A673 (cell line): Measurements from ENCODE around the gene MCAM. TPM values are rescaled to one million over a fixed set of nuclear protein-coding genes. Genes with fewer than 3 reads are reported as not detected.

ENCODE experiments used
- BruUV-seq: library from RNA; stranded (reverse); fragments of 400-500 nt; replicated peaks from 2 replicates; lab custom pipeline; 2021; lab: Mats Ljungman, UMichigan
- CTCF ChIA-PET: fragments of 300-600 bp; sonication (Branson Sonifier 250); formaldehyde crosslinking; loops from one replicate; lab custom pipeline; 2022; ENCODE audit warnings: antibody characterized with exemption; lab: Charles Lee
- POLR2A ChIA-PET: fragments of 300-600 bp; sonication (Branson Sonifier 250); formaldehyde crosslinking; loops from one replicate; lab custom pipeline; 2022; ENCODE audit warnings: antibody characterized with exemption; ENCODE audit not compliant: low non-redundant PET; lab: Charles Lee
- DNase-seq: peaks from one replicate; pipeline ENCODE4 v3.0.0-alpha.2; 2015; ENCODE audit warnings: low spot score
- H3K27ac ChIP-seq: fragments of 200-600 bp; sonication (generic); 2 replicates; pipeline ENCODE4 v1.5.1; 2016; ENCODE audit warnings: mixed run types, low read depth, mild to moderate bottlenecking, mixed read lengths, antibody characterized with exemption, low read length; ENCODE audit not compliant: poor library complexity, severe bottlenecking
- H3K27me3 ChIP-seq: fragments of 200-600 bp; sonication (generic); replicated peaks from 2 replicates; pipeline ENCODE4 v1.6.1; 2017; ENCODE audit warnings: mixed run types, low read depth, mild to moderate bottlenecking, mixed read lengths, antibody characterized with exemption, low read length; ENCODE audit not compliant: insufficient read depth, poor library complexity
- H3K36me3 ChIP-seq: fragments of 200-600 bp; sonication (generic); 2 replicates; pipeline ENCODE4 v1.6.1; 2016; ENCODE audit warnings: mixed run types, mild to moderate bottlenecking, mixed read lengths, antibody characterized with exemption, low read length; ENCODE audit not compliant: insufficient read depth, poor library complexity, severe bottlenecking
- H3K4me1 ChIP-seq: fragments of 200-600 bp; sonication (generic); 2 replicates; pipeline ENCODE4 v1.6.1; 2017; ENCODE audit warnings: mixed run types, mild to moderate bottlenecking, mixed read lengths, antibody characterized with exemption, low read length; ENCODE audit not compliant: insufficient read depth, poor library complexity, severe bottlenecking
- H3K4me3 ChIP-seq: fragments of 200-600 bp; sonication (generic); 2 replicates; pipeline ENCODE4 v1.5.1; 2016; ENCODE audit warnings: low read depth, mixed run types, mild to moderate bottlenecking, mixed read lengths, low read length; ENCODE audit not compliant: poor library complexity, severe bottlenecking
- H3K9me3 ChIP-seq: fragments of 200-600 bp; sonication (generic); 2 replicates; pipeline ENCODE4 v1.6.1; 2016; ENCODE audit warnings: mixed run types, low read depth, mild to moderate bottlenecking, mixed read lengths, antibody characterized with exemption, low read length; ENCODE audit not compliant: poor library complexity, severe bottlenecking
- EZH2 ChIP-seq: fragments of 200-600 bp; sonication (generic); IDR thresholded peaks from 2 replicates; pipeline ENCODE4 v1.6.1; 2017; ENCODE audit warnings: borderline replicate concordance, low read depth, mild to moderate bottlenecking, mixed read lengths, antibody characterized with exemption, low read length; ENCODE audit not compliant: poor library complexity, severe bottlenecking
- intact Hi-C: fragments of 100-400 bp; cut with micrococcal nuclease; formaldehyde crosslinking; loops from one replicate; pipeline ENCODE4 v1.10.0; 2022; ENCODE audit not compliant: unreplicated experiment
- total RNA-seq: library from RNA; stranded (reverse); gene quantifications from 2 replicates; pipeline ENCODE4 v1.2.3, GENCODE V29; 2021
- TF ChIP-seq, protein P1 (sequence below): fragments of 300-800, 200-600 bp; sonication (generic); conservative IDR thresholded peaks from 2 replicates; pipeline ENCODE4 v1.5.1; 2017; ENCODE audit warnings: low read depth, mild to moderate bottlenecking, antibody characterized with exemption, low read length, moderate library complexity, mixed read lengths

The MCAM gene
- total RNA-seq, 1 experiment from 2014 or later, result 14.4 TPM

DNA sequence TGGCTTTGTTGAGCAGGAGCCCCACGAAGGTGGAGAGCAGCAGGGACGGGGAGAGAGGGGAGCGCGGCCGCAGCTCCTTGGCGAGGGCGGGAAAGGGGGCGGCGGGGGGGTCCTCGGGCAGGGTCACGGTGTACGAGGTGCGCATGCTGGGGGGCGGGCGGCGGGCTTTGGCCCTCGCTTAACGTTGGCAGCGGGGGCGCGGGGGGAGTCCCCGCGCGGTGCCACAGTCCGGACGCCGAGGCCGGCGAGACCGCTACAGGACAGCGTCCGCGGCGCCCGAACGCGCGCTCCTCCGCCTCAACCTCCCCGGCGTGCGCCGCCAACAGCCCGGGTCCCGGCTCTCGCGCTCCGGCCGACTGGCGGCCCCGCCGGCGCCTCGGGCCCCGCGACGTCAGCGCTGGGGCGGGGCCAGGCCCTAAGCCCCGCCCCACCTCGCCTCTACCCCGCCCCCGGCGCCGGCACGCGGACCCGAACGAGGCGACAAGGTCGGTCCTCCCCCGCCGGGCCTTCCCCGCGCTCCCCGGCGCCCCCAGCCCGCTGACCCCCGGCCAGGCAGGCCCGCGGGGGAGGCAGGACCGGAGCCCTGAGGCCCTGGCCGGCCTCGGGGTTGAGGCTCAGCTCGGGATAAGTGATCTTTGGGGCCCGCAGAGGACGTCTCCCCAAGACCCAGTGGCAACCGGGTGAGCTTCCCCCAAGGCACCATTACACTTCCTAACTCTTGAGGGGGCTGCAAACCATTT is 47.1 kb upstream of the MCAM start:
- Histone ChIP-seq H3K27me3 (no peaks in the 10 kb centered on the region), H3K4me3 (peak overlapping the region; percentile 44), H3K36me3 (no peaks in the 10 kb centered on the region), H3K4me1 (peaks cover 38% of the 10 kb centered on the region), H3K27ac (peak overlapping the region; percentile 35), H3K9me3 (no peaks in the 10 kb centered on the region)
- BruUV-seq, result no TSS peak
- peak; percentile 68 for DNase-seq
- ChIA-PET POLR2A (interaction anchor here (0.6 kb wide), 1 partner anchor 30 kb away, joined by 3 read pairs; the partner anchor contains the start of gene RNF26), CTCF (interaction anchor here (0.6 kb wide), 3 partner anchors 8 to 137 kb away, joined by 3 to 8 read pairs (median 4); no protein-coding TSS in a partner anchor)
- intact Hi-C loops, result no loop called here
- TF ChIP-seq EZH2, result no peak
- TF ChIP-seq, protein P1, sequence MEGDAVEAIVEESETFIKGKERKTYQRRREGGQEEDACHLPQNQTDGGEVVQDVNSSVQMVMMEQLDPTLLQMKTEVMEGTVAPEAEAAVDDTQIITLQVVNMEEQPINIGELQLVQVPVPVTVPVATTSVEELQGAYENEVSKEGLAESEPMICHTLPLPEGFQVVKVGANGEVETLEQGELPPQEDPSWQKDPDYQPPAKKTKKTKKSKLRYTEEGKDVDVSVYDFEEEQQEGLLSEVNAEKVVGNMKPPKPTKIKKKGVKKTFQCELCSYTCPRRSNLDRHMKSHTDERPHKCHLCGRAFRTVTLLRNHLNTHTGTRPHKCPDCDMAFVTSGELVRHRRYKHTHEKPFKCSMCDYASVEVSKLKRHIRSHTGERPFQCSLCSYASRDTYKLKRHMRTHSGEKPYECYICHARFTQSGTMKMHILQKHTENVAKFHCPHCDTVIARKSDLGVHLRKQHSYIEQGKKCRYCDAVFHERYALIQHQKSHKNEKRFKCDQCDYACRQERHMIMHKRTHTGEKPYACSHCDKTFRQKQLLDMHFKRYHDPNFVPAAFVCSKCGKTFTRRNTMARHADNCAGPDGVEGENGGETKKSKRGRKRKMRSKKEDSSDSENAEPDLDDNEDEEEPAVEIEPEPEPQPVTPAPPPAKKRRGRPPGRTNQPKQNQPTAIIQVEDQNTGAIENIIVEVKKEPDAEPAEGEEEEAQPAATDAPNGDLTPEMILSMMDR, result no peak

GRCh38 chr11:119363081-119363850 is 46.3 kb upstream of the MCAM start:
- BruUV-seq, result no TSS peak
- Histone ChIP-seq H3K4me3 (peak overlapping the region; percentile 44), H3K36me3 (peaks cover 4% of the 10 kb centered on the region), H3K27ac (peak overlapping the region; percentile 35), H3K9me3 (no peaks in the 10 kb centered on the region), H3K4me1 (peaks cover 31% of the 10 kb centered on the region), H3K27me3 (no peaks in the 10 kb centered on the region)
- intact Hi-C loops, result no loop called here
- no peak for TF ChIP-seq EZH2
- TF ChIP-seq, protein P1, result no peak
- CTCF ChIA-PET, result interaction anchor here (0.6 kb wide), 3 partner anchors 7 to 136 kb away, joined by 3 to 8 read pairs (median 4); no protein-coding TSS in a partner anchor
- no peak for DNase-seq
- POLR2A ChIA-PET, result no interaction called here

DNA sequence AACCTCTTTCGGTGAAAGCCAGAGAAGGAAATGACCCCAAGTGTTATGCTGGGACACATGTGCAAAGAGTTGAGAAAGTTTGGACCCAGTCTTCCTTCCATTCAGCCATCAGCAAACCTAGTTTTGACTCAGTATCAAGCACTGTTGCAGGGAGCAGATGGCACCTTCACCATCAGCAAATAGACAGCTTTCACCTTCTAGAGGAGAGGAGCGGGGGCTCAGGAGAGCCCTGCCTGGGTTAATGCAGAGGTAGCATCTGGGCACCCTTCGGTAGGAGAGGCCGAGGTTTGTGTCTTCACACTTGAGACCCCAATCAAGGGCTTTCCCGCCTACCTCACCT is 45.8 kb upstream of the MCAM start:
- Histone ChIP-seq H3K9me3 (no peaks in the 10 kb centered on the region), H3K4me1 (peaks cover 27% of the 10 kb centered on the region), H3K36me3 (peaks cover 4% of the 10 kb centered on the region), H3K27me3 (no peaks in the 10 kb centered on the region), H3K27ac (no peak overlapping the region), H3K4me3 (no peak overlapping the region)
- no TSS peak for BruUV-seq
- CTCF ChIA-PET, result no interaction called here
- no peak for DNase-seq
- TF ChIP-seq EZH2, result no peak
- TF ChIP-seq, protein P1, result no peak
- POLR2A ChIA-PET, result no interaction called here
- intact Hi-C loops, result no loop called here
